Measurements from ENCODE around the gene GCSH. TPM values are rescaled to one million over a fixed set of nuclear protein-coding genes. Genes with fewer than 3 reads are reported as not detected.

GCSH gene
- total and polyA plus RNA-seq, 10 of the 15 experiments (the other 5 are each of a cell fraction or from before 2014, with no cell fraction given), result 14.7 to 108 (median 39.3) TPM

- no peak for TF ChIP-seq IRF5 (IDR thresholded peaks at IDR 0.05; ENCODE audit: borderline replicate concordance)
- TF ChIP-seq POLR2A (IDR thresholded peaks at IDR 0.05; ENCODE audit: low read depth, low read length), result peak; percentile 63
- no peak for TF ChIP-seq TARDBP (IDR thresholded peaks at IDR 0.05; ENCODE audit: borderline replicate concordance)
- peak; percentile 93 for TF ChIP-seq YY1 (IDR thresholded peaks at IDR 0.05; ENCODE audit: low read depth, low read length)
- no peak for TF ChIP-seq STAT1 (conservative IDR thresholded peaks at IDR 0.05)
- TF ChIP-seq GATAD2B (conservative IDR thresholded peaks at IDR 0.05; ENCODE audit: low read depth), result peak; percentile 60
- TF ChIP-seq USF2 (IDR thresholded peaks at IDR 0.05; ENCODE audit: borderline replicate concordance, low read depth, low read length), result no peak
- TF ChIP-seq MYC (IDR thresholded peaks at IDR 0.05; ENCODE audit: insufficient read depth, insufficient read length, insufficient replicate concordance, low read length, severe bottlenecking), result no peak
- peak; percentile 73; the same call in 1 of the 2 replicates for TF ChIP-seq ZBTB33 (IDR thresholded peaks at IDR 0.05)
- TF ChIP-seq SRF (IDR thresholded peaks at IDR 0.05; ENCODE audit: low read depth in 2 of 2, low read length in 2 of 2), result no peak
- TF ChIP-seq BACH1 (IDR thresholded peaks at IDR 0.05; ENCODE audit: borderline replicate concordance), result peak; percentile 50; the same call in 1 of the 2 replicates
- TF ChIP-seq BCL11A (IDR thresholded peaks at IDR 0.05; ENCODE audit: low read depth, low read length), result no peak
- 0 out of 2 replicates have a peak, but pooled peaks have one; percentile 12 for TF ChIP-seq E2F4 (IDR thresholded peaks at IDR 0.05; ENCODE audit: low read depth, low read length)
- peak; percentile 67; the same call in 1 of the 2 replicates for TF ChIP-seq TAF1 (IDR thresholded peaks at IDR 0.05; ENCODE audit: borderline replicate concordance, low read depth, low read length)
- peak; percentile 30; the same call in 1 of the 2 replicates for TF ChIP-seq NR2C1 (IDR thresholded peaks at IDR 0.05)
- TF ChIP-seq NFXL1 (IDR thresholded peaks at IDR 0.05; ENCODE audit: borderline replicate concordance), result no peak
- TF ChIP-seq ELK1 (IDR thresholded peaks at IDR 0.05; ENCODE audit: low read depth, low read length), result peak; percentile 61; the same call in 1 of the 2 replicates
- TF ChIP-seq SP1 (IDR thresholded peaks at IDR 0.05; ENCODE audit: low read depth, low read length), result no peak
- 0 out of 2 replicates have a peak, but pooled peaks have one; percentile 20 for TF ChIP-seq RELB (IDR thresholded peaks at IDR 0.05; ENCODE audit: low read depth)
- no peak for TF ChIP-seq SIX5 (IDR thresholded peaks at IDR 0.05; ENCODE audit: low read depth, low read length, severe bottlenecking)
- TF ChIP-seq LARP7 (IDR thresholded peaks at IDR 0.05), result no peak
- no peak for TF ChIP-seq USF1 (IDR thresholded peaks at IDR 0.05; ENCODE audit: borderline replicate concordance, extremely low read length, insufficient read depth, low read depth, low read length)
Observed at GRCh38 chr16:81035398-81035974, 60.7 kb downstream of the GCSH start, which contains the start of gene ATMIN (continued).
